Measurements from ENCODE around the gene SH3RF2. TPM values are rescaled to one million over a fixed set of nuclear protein-coding genes. Genes with fewer than 3 reads are reported as not detected.

SH3RF2 gene
- polyA plus RNA-seq, 3 donors = not detected

DNA sequence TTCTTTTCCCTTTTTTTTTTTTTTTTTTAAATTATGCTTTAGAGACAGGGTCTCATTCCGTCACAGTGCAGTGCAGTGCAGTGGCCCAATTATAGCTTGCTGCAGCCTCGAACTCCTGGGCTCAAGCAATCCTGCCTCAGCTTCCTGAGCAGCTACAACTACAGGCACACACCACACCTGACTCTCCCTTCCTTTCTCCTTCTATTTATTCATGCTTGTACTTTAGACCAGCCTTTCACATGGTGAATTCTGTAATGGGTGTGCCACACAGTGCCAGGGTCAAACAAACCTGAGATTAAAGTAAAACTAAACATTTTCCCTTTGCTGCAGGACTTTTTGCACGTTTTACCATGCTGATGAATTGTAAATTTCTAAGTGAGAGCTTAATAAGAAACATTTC is 8.0 kb downstream of the SH3RF2 start:
- Histone ChIP-seq H3K9me3 (replicated peaks in 1 of 2; ENCODE audit: control insufficient read depth in 1 of 2, insufficient read depth in 1 of 2, low read length in 2 of 2) (no peaks in the 10 kb centered on the region), H3K27me3 (ENCODE audit: control insufficient read depth in 2 of 2, insufficient read depth in 2 of 2, low read length in 2 of 2) (peaks cover 40 to 46% of the 10 kb centered on the region in 2 donors), H3K36me3 (replicated peaks in 1 of 2; ENCODE audit: control insufficient read depth in 1 of 2, insufficient read depth in 2 of 2, low read length in 2 of 2) (no peaks in the 10 kb centered on the region), H2AFZ (ENCODE audit: insufficient read depth, low read depth, low read length, poor library complexity, severe bottlenecking) (no peak overlapping the region), H3K79me2 (ENCODE audit: insufficient read depth, low read length) (no peaks in the 10 kb centered on the region), H3K4me3 (replicated peaks in 1 of 3; ENCODE audit: low read depth in 2 of 3, low read length in 3 of 3) (no peak overlapping the region), H3K4me2 (replicated peaks; ENCODE audit: extremely low read depth, low read length, poor library complexity, severe bottlenecking) (no peak overlapping the region), H3K9ac (ENCODE audit: insufficient read depth, low read length, poor library complexity, severe bottlenecking) (no peak overlapping the region), H3K4me1 (ENCODE audit: control insufficient read depth in 1 of 2, insufficient read depth in 2 of 2, low read length in 2 of 2) (peaks cover 6 to 8% of the 10 kb centered on the region in 2 donors), H4K20me1 (ENCODE audit: insufficient read depth, low read length) (no peaks in the 10 kb centered on the region), H3K27ac (ENCODE audit: low read depth in 1 of 2, low read length in 2 of 2) (no peak overlapping the region)
- DNase-seq = no peak
- H3K9me3 Mint-ChIP-seq = no peaks in the 10 kb centered on the region
- no peak overlapping the region for H3K4me3 Mint-ChIP-seq
- peaks cover 18% of the 10 kb centered on the region for H3K4me1 Mint-ChIP-seq
- H3K27me3 Mint-ChIP-seq (ENCODE audit: low read depth in 3 of 3) = peaks cover 23 to 46% (median 35%) of the 10 kb centered on the region in 3 donors
- no CpG with 5 or more reads among the region's 3 CpGs for WGBS (ENCODE audit: insufficient coverage)
- H3K36me3 Mint-ChIP-seq = no peaks in the 10 kb centered on the region
- TF ChIP-seq, protein P1, sequence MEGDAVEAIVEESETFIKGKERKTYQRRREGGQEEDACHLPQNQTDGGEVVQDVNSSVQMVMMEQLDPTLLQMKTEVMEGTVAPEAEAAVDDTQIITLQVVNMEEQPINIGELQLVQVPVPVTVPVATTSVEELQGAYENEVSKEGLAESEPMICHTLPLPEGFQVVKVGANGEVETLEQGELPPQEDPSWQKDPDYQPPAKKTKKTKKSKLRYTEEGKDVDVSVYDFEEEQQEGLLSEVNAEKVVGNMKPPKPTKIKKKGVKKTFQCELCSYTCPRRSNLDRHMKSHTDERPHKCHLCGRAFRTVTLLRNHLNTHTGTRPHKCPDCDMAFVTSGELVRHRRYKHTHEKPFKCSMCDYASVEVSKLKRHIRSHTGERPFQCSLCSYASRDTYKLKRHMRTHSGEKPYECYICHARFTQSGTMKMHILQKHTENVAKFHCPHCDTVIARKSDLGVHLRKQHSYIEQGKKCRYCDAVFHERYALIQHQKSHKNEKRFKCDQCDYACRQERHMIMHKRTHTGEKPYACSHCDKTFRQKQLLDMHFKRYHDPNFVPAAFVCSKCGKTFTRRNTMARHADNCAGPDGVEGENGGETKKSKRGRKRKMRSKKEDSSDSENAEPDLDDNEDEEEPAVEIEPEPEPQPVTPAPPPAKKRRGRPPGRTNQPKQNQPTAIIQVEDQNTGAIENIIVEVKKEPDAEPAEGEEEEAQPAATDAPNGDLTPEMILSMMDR (IDR thresholded peaks at IDR 0.05) = no peak
- intact Hi-C loops (cut with micrococcal nuclease) = no loop called here
- H3K27ac Mint-ChIP-seq = no peak overlapping the region

DNA sequence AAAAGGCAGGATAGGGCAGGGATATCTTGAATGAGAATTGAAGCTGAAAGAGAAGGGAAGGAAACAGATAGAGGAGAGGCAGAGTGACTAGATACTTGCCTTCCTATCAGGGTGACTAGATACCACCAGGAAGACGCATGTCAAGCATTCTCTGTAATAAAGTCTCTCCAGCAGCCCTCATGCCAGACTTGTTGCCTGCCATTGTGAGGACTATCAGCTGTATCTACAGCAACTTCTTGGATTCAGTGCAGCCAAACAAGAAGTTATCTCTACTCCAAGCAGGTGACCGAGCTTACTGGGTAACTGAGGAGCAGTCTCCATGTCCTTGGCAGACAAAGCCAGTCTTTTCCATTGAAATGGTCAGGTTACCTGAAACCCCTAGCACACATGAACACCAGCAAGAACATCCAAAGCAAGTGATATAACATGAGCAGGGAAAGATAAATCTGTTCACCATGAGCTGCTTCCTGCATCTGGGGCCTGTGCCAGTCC is 9.3 kb downstream of the SH3RF2 start:
- intact Hi-C loops (cut with micrococcal nuclease) = no loop called here
- peaks cover 18% of the 10 kb centered on the region for H3K4me1 Mint-ChIP-seq
- H3K36me3 ChIP-seq (replicated peaks in 1 of 2; ENCODE audit: control insufficient read depth in 1 of 2, insufficient read depth in 2 of 2, low read length in 2 of 2) = no peaks in the 10 kb centered on the region
- TF ChIP-seq, protein P1 (IDR thresholded peaks at IDR 0.05) = no peak
- peaks cover 32 to 47% (median 34%) of the 10 kb centered on the region in 3 donors for H3K27me3 Mint-ChIP-seq (ENCODE audit: low read depth in 3 of 3)
- peaks cover 6 to 8% of the 10 kb centered on the region in 2 donors for H3K4me1 ChIP-seq (ENCODE audit: control insufficient read depth in 1 of 2, insufficient read depth in 2 of 2, low read length in 2 of 2)
- H3K9ac ChIP-seq (ENCODE audit: insufficient read depth, low read length, poor library complexity, severe bottlenecking) = no peak overlapping the region
- no peak for DNase-seq
- no peak overlapping the region for H3K27ac ChIP-seq (ENCODE audit: low read depth in 1 of 2, low read length in 2 of 2)
- no peaks in the 10 kb centered on the region for H3K9me3 ChIP-seq (replicated peaks in 1 of 2; ENCODE audit: control insufficient read depth in 1 of 2, insufficient read depth in 1 of 2, low read length in 2 of 2)
- H3K4me2 ChIP-seq (replicated peaks; ENCODE audit: extremely low read depth, low read length, poor library complexity, severe bottlenecking) = no peak overlapping the region
- no peak overlapping the region for H2AFZ ChIP-seq (ENCODE audit: insufficient read depth, low read depth, low read length, poor library complexity, severe bottlenecking)
- H4K20me1 ChIP-seq (ENCODE audit: insufficient read depth, low read length) = no peaks in the 10 kb centered on the region
- H3K79me2 ChIP-seq (ENCODE audit: insufficient read depth, low read length) = no peaks in the 10 kb centered on the region
- no peaks in the 10 kb centered on the region for H3K36me3 Mint-ChIP-seq
- WGBS (ENCODE audit: insufficient coverage) = 100% methylated on average over 1 of the region's 2 CpGs
- H3K27ac Mint-ChIP-seq = no peak overlapping the region
- H3K4me3 Mint-ChIP-seq = peak overlapping the region in 1 of 2 donors; percentile 4
- no peak overlapping the region for H3K4me3 ChIP-seq (replicated peaks in 1 of 3; ENCODE audit: low read depth in 2 of 3, low read length in 3 of 3)
- no peaks in the 10 kb centered on the region for H3K9me3 Mint-ChIP-seq
- peaks cover 44 to 46% of the 10 kb centered on the region in 2 donors for H3K27me3 ChIP-seq (ENCODE audit: control insufficient read depth in 2 of 2, insufficient read depth in 2 of 2, low read length in 2 of 2)

Measured in CD14-positive monocyte (primary cell).